HCT116 (cell line): Measurements from ENCODE around the gene RBCK1. TPM values are rescaled to one million over a fixed set of nuclear protein-coding genes. Genes with fewer than 3 reads are reported as not detected.

Experiments
- ATAC-seq: fragments of 200-7000 bp; cut with Tn5 transposase; 2 replicates; pipeline ENCODE4 v1.9.1; 2020; ENCODE audit warnings: mild to moderate bottlenecking, moderate library complexity
- Bru-seq: library from RNA; stranded (reverse); fragments of 400-500 nt; gene quantifications from one replicate; lab custom pipeline; 2021; lab: Mats Ljungman, UMichigan
- BruChase-seq, 2 experiments: library from RNA; stranded (reverse); fragments of 400-500 nt; gene quantifications; one replicate each; lab custom pipeline; 2021; lab: Mats Ljungman, UMichigan
- BruUV-seq: library from RNA; stranded (reverse); fragments of 400-500 nt; replicated peaks from 2 replicates; lab custom pipeline; 2021; lab: Mats Ljungman, UMichigan
- CTCF ChIA-PET: fragments of 300-600 bp; sonication (Branson Sonifier 250); formaldehyde crosslinking; loops from one replicate; lab custom pipeline; 2021; ENCODE audit warnings: antibody characterized with exemption; lab: Charles Lee
- POLR2A ChIA-PET: fragments of 300-600, 350-600 bp; sonication (Branson Sonifier 250); formaldehyde crosslinking; loops from one replicate; lab custom pipeline; 2021; ENCODE audit warnings: antibody characterized with exemption; lab: Charles Lee
- RAD21 ChIA-PET, 2 experiments: fragments of 300-600 bp; sonication (Branson Sonifier 250); formaldehyde crosslinking; loops; one replicate each; lab custom pipeline; 2023; ENCODE audit warnings: low total read pairs in 2 of 2; ENCODE audit not compliant: uncharacterized antibody in 2 of 2, unreplicated experiment in 2 of 2, low non-redundant PET in 1 of 2; lab: Charles Lee
- DNase-seq: peaks from one replicate; pipeline ENCODE4 v3.0.0-alpha.2; 2010; ENCODE audit warnings: low read depth, low spot score
- H2AFZ ChIP-seq: fragments of 200-600 bp; shearing (Covaris generic), sonication (generic); 2 replicates; pipeline ENCODE4 v1.6.1; 2017; ENCODE audit warnings: low read depth, mixed run types, mixed read lengths, antibody characterized with exemption, low read length; ENCODE audit not compliant: poor library complexity, severe bottlenecking
- H3K27ac ChIP-seq: 2 replicates; pipeline ENCODE4 v1.5.1; 2012; ENCODE audit warnings: low read depth, low read length
- H3K27me3 ChIP-seq: fragments of 200-600 bp; sonication (generic); 2 replicates; pipeline ENCODE4 v1.6.1; 2016; ENCODE audit warnings: mixed run types, low read length, mixed read lengths; ENCODE audit not compliant: insufficient read depth
- H3K36me3 ChIP-seq, 2 experiments: fragments of 200-500 bp in 1 of 2; fragments of 200-600 bp in 1 of 2; sonication (Bioruptor generic) in 1 of 2; sonication (generic) in 1 of 2; 2 replicates each; pipeline versions ENCODE4 v1.5.1 to v1.6.1; 2014 to 2016; ENCODE audit warnings: low read length in 2 of 2, inconsistent platforms in 1 of 2, mixed read lengths in 1 of 2, mixed run types in 1 of 2; ENCODE audit not compliant: insufficient read depth in 2 of 2, control insufficient read depth in 1 of 2
- H3K4me1 ChIP-seq, 2 experiments: fragments of 200-600 bp in 1 of 2; sonication (generic) in 1 of 2; 2 replicates each; pipeline versions ENCODE4 v1.5.1 to v1.6.1; 2012 to 2017; ENCODE audit warnings: low read length in 2 of 2, inconsistent platforms in 1 of 2, mild to moderate bottlenecking in 1 of 2, mixed read lengths in 1 of 2, mixed run types in 1 of 2, moderate library complexity in 1 of 2; ENCODE audit not compliant: insufficient read depth in 2 of 2, control insufficient read depth in 1 of 2
- H3K4me2 ChIP-seq: fragments of 200-600 bp; sonication (generic); 2 replicates; pipeline ENCODE4 v1.6.1; 2017; ENCODE audit warnings: mixed run types, low read length, mixed read lengths
- H3K4me3 ChIP-seq, 2 experiments: fragments of 200-600 bp in 1 of 2; sonication (generic) in 1 of 2; replicated peaks in 1 of 2; 2 replicates each; pipeline ENCODE4 v1.5.1; 2011 to 2016; ENCODE audit warnings: low read length in 2 of 2, control low read depth in 1 of 2, low read depth in 1 of 2, mild to moderate bottlenecking in 1 of 2, mixed read lengths in 1 of 2, mixed run types in 1 of 2
- H3K79me2 ChIP-seq: fragments of 200-600 bp; sonication (generic); 2 replicates; pipeline ENCODE4 v1.6.1; 2017; ENCODE audit warnings: mild to moderate bottlenecking, mixed run types, low read length, moderate library complexity, mixed read lengths; ENCODE audit not compliant: insufficient read depth
- H3K9ac ChIP-seq: fragments of 200-600 bp; sonication (generic); 2 replicates; pipeline ENCODE4 v1.6.1; 2016; ENCODE audit warnings: low read length, mixed read lengths
- H3K9me2 ChIP-seq: fragments of 200-600 bp; sonication (generic), shearing (Covaris generic); 2 replicates; pipeline ENCODE4 v1.6.1; 2017; ENCODE audit warnings: mixed run types, mild to moderate bottlenecking, moderate library complexity; ENCODE audit not compliant: insufficient read depth
- H3K9me3 ChIP-seq, 2 experiments: fragments of 200-500 bp in 1 of 2; fragments of 200-600 bp in 1 of 2; sonication (Bioruptor generic) in 1 of 2; sonication (generic) in 1 of 2; 2 replicates each; pipeline ENCODE4 v1.6.1; 2014 to 2017; ENCODE audit warnings: low read length in 2 of 2, mixed read lengths in 2 of 2, inconsistent platforms in 1 of 2, low read depth in 1 of 2, mild to moderate bottlenecking in 1 of 2, mixed run types in 1 of 2, moderate library complexity in 1 of 2; ENCODE audit not compliant: control insufficient read depth in 1 of 2, insufficient read depth in 1 of 2
- H4K20me1 ChIP-seq: fragments of 200-600 bp; sonication (generic), shearing (Covaris generic); 2 replicates; pipeline ENCODE4 v1.6.1; 2017; ENCODE audit warnings: mixed run types, mild to moderate bottlenecking, moderate library complexity; ENCODE audit not compliant: insufficient read depth
- EGR1 ChIP-seq: IDR thresholded peaks from 2 replicates; pipeline ENCODE4 v1.6.1; 2012; ENCODE audit warnings: low read depth
- POLR2A ChIP-seq: IDR thresholded peaks from 2 replicates; pipeline ENCODE4 v1.7.0; 2011; ENCODE audit warnings: borderline replicate concordance; ENCODE audit not compliant: insufficient read depth, insufficient read length; ENCODE audit errors: extremely low read depth
- POLR2AphosphoS5 ChIP-seq: IDR thresholded peaks from 2 replicates; pipeline ENCODE4 v1.6.1; 2011; ENCODE audit warnings: mild to moderate bottlenecking, low read depth, low read length, moderate library complexity
- SIN3A ChIP-seq: IDR thresholded peaks from 2 replicates; pipeline ENCODE4 v1.6.1; 2012; ENCODE audit warnings: low read depth
- ZFX ChIP-seq: fragments of 450-650 bp; IDR thresholded peaks from 2 replicates; pipeline ENCODE4 v1.6.1; 2017
- ZNF274 ChIP-seq: fragments of 200-500 bp; sonication (Bioruptor generic); IDR thresholded peaks from 2 replicates; pipeline ENCODE4 v1.6.1; 2014; ENCODE audit warnings: mild to moderate bottlenecking, low read depth, low read length, inconsistent platforms
- intact Hi-C: fragments of 100-400 bp; cut with micrococcal nuclease; formaldehyde crosslinking; loops from 2 replicates; pipeline ENCODE4 v1.10.0; 2022
- long read RNA-seq: library from polyadenylated mRNA; unstranded; transcript quantifications from one replicate; pipeline ENCODE4 v2.0.0, GENCODE V29; 2021; ENCODE audit not compliant: unreplicated experiment
- polyA plus RNA-seq: library from polyadenylated mRNA; unstranded; fragments of >200 nt; gene quantifications from 2 replicates; pipeline ENCODE4 v1.2.1, GENCODE V29; 2012; ENCODE audit warnings: missing spikeins
- total RNA-seq: library from RNA; stranded (reverse); gene quantifications from one replicate; pipeline ENCODE4 v1.2.1, GENCODE V29; 2021; ENCODE audit not compliant: unreplicated experiment
- TF ChIP-seq, protein P1 (sequence below): IDR thresholded peaks from 2 replicates; pipeline ENCODE4 v1.6.1; 2012

Gene RBCK1
- total RNA-seq, result 180 TPM
- 404 and 522 TPM in 2 replicates for polyA plus RNA-seq
- percentile 98 among the genes with signal in this experiment for Bru-seq, nascent RNA
- BruChase-seq, experiment 1, labeled RNA remaining after a 6-hour chase, result percentile 98 among the genes with signal in this experiment
- percentile 98 among the genes with signal in this experiment for BruChase-seq, experiment 2, labeled RNA remaining after a 2-hour chase
- long read RNA-seq, transcript RBCK1-213 (3 exons, 1,200 nt), result major isoform, 64 of 300 reads
- long read RNA-seq, transcript RBCK1-212 (4 exons, 1,486 nt), result minor isoform, 6 of 300 reads
- long read RNA-seq, transcript RBCK1-202 (12 exons, 2,774 nt), result minor isoform, 50 of 300 reads
- long read RNA-seq, transcript RBCK1-209 (11 exons, 2,613 nt), result minor isoform, 11 of 300 reads
- long read RNA-seq, partial matches to known transcripts, result 57 of 300 reads
- long read RNA-seq, other reads (novel, unspliced or antisense), result 101 of 300 reads

- TF ChIP-seq SIN3A (peak; percentile 50), POLR2A (peak; percentile 5), ZNF274 (no peak), POLR2AphosphoS5 (peak; percentile 59), EGR1 (no peak), ZFX (peak; percentile 70)
- TF ChIP-seq, protein P1, sequence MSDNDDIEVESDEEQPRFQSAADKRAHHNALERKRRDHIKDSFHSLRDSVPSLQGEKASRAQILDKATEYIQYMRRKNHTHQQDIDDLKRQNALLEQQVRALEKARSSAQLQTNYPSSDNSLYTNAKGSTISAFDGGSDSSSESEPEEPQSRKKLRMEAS, result no peak
- H3K4me2 ChIP-seq, result peak within 1 kb of the TSS; percentile 89
- H2AFZ ChIP-seq, result no peak within 1 kb of the TSS
- no peaks in the 10 kb centered on the region for H4K20me1 ChIP-seq
- peak within 1 kb of the TSS; percentile 98 for H3K9ac ChIP-seq
- peaks cover 0 to 6% of the 10 kb centered on the region in 2 experiments; a peak in 1 of 4 replicates for H3K9me3 ChIP-seq
- POLR2A ChIA-PET, result interaction anchor here (0.7 to 19.5 kb wide), 8 partner anchors 9 to 136 kb away, joined by 3 to 639 read pairs (median 4); partner anchors contain the start of genes CSNK2A1, SOX12 and TRIB3
- intact Hi-C loops, result no loop called here
- H3K36me3 ChIP-seq, result peaks cover 15 to 26% of the 10 kb centered on the region in 2 experiments; a peak in 2 of 4 replicates
- no peaks in the 10 kb centered on the region for H3K27me3 ChIP-seq
- H3K4me3 ChIP-seq, result peak within 1 kb of the TSS; percentile 98
- H3K79me2 ChIP-seq, result peaks cover 38% of the 10 kb centered on the region
- RAD21 ChIA-PET, result no interaction called here
- peak; percentile 44 for DNase-seq
- H3K27ac ChIP-seq, result peak within 1 kb of the TSS; percentile 86
- BruUV-seq, result TSS peak; percentile 48
- ATAC-seq, result peak; percentile 68
- CTCF ChIA-PET, result interaction anchor here (1.0 kb wide), 1 partner anchor 46 kb away, joined by 4 read pairs; no protein-coding TSS in a partner anchor
- peaks cover 9 to 27% of the 10 kb centered on the region in 2 experiments; a peak in 3 of 4 replicates for H3K4me1 ChIP-seq
- H3K9me2 ChIP-seq, result no peaks in the 10 kb centered on the region
These were observed at the start of gene RBCK1 for GRCh38 chr20:407953-408842. Gene RBCK1 (plus strand): TSS chr20:408299. CDS start chr20:408758, 459 bp downstream.
